ENCODE measurements around the gene ARHGAP21. TPM values are rescaled to one million over a fixed set of nuclear protein-coding genes. Genes with fewer than 3 reads are reported as not detected.
"Not testable (repeated sequence)": the region's sequence is repeated elsewhere in the genome, so short reads cannot be mapped to it uniquely, and the experiment has no call there.

The ARHGAP21 gene
- total RNA-seq, 1 donor from 2014 or later, result 100 TPM

- Mint-ChIP-seq H3K4me1 (ENCODE audit: unreplicated experiment) (no peaks in the 10 kb centered on the region), H3K27ac (ENCODE audit: unreplicated experiment) (no peak overlapping the region), H3K4me3 (ENCODE audit: unreplicated experiment) (no peak overlapping the region), H3K9me3 (ENCODE audit: unreplicated experiment) (no peaks in the 10 kb centered on the region), H3K36me3 (ENCODE audit: low read depth, unreplicated experiment) (no peaks in the 10 kb centered on the region), H3K27me3 (ENCODE audit: unreplicated experiment) (no peaks in the 10 kb centered on the region)
- TF ChIP-seq, protein P1, sequence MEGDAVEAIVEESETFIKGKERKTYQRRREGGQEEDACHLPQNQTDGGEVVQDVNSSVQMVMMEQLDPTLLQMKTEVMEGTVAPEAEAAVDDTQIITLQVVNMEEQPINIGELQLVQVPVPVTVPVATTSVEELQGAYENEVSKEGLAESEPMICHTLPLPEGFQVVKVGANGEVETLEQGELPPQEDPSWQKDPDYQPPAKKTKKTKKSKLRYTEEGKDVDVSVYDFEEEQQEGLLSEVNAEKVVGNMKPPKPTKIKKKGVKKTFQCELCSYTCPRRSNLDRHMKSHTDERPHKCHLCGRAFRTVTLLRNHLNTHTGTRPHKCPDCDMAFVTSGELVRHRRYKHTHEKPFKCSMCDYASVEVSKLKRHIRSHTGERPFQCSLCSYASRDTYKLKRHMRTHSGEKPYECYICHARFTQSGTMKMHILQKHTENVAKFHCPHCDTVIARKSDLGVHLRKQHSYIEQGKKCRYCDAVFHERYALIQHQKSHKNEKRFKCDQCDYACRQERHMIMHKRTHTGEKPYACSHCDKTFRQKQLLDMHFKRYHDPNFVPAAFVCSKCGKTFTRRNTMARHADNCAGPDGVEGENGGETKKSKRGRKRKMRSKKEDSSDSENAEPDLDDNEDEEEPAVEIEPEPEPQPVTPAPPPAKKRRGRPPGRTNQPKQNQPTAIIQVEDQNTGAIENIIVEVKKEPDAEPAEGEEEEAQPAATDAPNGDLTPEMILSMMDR (IDR thresholded peaks at IDR 0.05; ENCODE audit: unreplicated experiment), result no peak
- peak; percentile 41 for DNase-seq (ENCODE audit: low spot score)
Measured at GRCh38 chr10:24727786-24728185, 4.1 kb upstream of the ARHGAP21 start.

DNA sequence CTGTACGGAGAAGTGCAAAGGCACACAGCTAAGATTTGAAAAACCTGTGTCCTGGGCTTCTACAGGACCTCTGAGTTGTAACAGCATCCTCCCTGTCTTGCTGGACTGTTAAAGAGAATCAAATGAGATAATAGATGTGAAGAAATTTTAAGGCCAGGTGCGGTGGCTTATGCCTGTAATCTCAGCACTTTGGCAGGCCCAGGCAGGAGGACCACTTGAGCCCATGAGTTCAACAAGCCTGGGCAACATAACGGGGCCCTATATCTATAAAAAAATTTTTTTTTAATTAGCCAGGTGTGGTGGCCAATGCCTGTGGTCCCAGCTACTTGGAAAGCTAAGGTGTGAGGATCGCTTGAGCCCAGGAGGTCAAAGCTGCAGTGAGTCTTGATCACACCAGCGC is 2.9 kb upstream of the ARHGAP21 start:
- TF ChIP-seq, protein P1 (IDR thresholded peaks at IDR 0.05; ENCODE audit: unreplicated experiment), result no peak
- H3K4me3 Mint-ChIP-seq (ENCODE audit: unreplicated experiment), result no peak overlapping the region
- no peaks in the 10 kb centered on the region for H3K9me3 Mint-ChIP-seq (ENCODE audit: unreplicated experiment)
- no peak for DNase-seq (ENCODE audit: low spot score)
- no peak overlapping the region for H3K27ac Mint-ChIP-seq (ENCODE audit: unreplicated experiment)
- H3K36me3 Mint-ChIP-seq (ENCODE audit: low read depth, unreplicated experiment), result no peaks in the 10 kb centered on the region
- peaks cover 2% of the 10 kb centered on the region for H3K27me3 Mint-ChIP-seq (ENCODE audit: unreplicated experiment)
- H3K4me1 Mint-ChIP-seq (ENCODE audit: unreplicated experiment), result peaks cover 6% of the 10 kb centered on the region

GRCh38 chr10:24726029-24726428 is 2.3 kb upstream of the ARHGAP21 start:
- not testable (repeated sequence) for H3K4me1 Mint-ChIP-seq (ENCODE audit: unreplicated experiment); H3K27me3 Mint-ChIP-seq (ENCODE audit: unreplicated experiment); DNase-seq (ENCODE audit: low spot score); H3K9me3 Mint-ChIP-seq (ENCODE audit: unreplicated experiment); H3K27ac Mint-ChIP-seq (ENCODE audit: unreplicated experiment); H3K36me3 Mint-ChIP-seq (ENCODE audit: low read depth, unreplicated experiment); H3K4me3 Mint-ChIP-seq (ENCODE audit: unreplicated experiment)

DNA sequence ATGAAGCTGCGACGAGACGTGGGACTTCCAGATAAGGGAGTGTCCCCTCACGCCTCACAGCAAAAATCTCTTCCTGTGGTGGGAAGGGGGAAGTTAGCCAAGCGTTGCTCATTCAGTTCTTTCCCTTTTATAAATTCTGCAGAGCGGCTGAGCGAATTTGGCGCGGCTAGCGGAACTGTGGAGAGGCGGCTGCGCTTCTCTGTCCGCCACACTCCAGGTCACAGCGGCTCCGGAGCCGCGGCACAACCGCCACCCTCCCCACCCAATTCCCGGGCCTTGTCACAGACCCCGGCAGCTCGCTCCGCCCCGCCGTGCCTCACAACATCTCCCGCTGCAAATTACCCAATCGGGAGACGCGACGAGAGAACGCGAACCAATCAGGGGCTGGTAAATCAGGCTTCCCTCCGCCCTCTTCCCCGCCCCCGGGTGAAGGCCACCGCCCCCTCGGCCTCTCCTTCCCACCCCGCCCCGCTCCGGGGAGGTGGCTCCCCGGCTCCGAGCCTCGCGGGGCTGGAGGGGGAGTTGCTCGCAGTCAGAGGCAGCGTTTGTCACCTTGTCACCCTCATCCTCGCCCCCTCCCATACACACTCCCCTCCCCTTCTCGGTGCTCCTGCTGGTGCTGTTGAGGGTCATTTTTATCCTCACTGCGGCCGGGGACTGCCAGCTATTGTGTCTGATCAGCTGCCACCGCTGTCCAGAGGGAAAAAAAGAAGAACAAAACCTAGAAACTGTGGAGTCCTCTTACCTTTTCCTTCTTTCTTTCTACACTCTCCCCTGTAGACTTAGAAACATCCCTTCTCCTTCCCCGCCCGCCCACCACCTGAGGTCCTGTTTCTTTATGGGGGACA is 918 bp upstream of the ARHGAP21 start:
- Mint-ChIP-seq H3K36me3 (ENCODE audit: low read depth, unreplicated experiment) (peaks cover 5% of the 10 kb centered on the region), H3K9me3 (ENCODE audit: unreplicated experiment) (no peaks in the 10 kb centered on the region), H3K27me3 (ENCODE audit: unreplicated experiment) (peaks cover 3% of the 10 kb centered on the region), H3K4me1 (ENCODE audit: unreplicated experiment) (peaks cover 19% of the 10 kb centered on the region), H3K4me3 (ENCODE audit: unreplicated experiment) (peak overlapping the region; percentile 96), H3K27ac (ENCODE audit: unreplicated experiment) (peak overlapping the region; percentile 88)
- TF ChIP-seq, protein P1 (IDR thresholded peaks at IDR 0.05; ENCODE audit: unreplicated experiment), result no peak
- DNase-seq (ENCODE audit: low spot score), result peak; percentile 97

GRCh38 chr10:24723386-24723787 is 300 bp downstream of the ARHGAP21 start:
- Mint-ChIP-seq H3K9me3 (ENCODE audit: unreplicated experiment) (no peaks in the 10 kb centered on the region), H3K36me3 (ENCODE audit: low read depth, unreplicated experiment) (peaks cover 5% of the 10 kb centered on the region), H3K27me3 (ENCODE audit: unreplicated experiment) (peaks cover 3% of the 10 kb centered on the region), H3K27ac (ENCODE audit: unreplicated experiment) (no peak overlapping the region), H3K4me1 (ENCODE audit: unreplicated experiment) (peaks cover 21% of the 10 kb centered on the region), H3K4me3 (ENCODE audit: unreplicated experiment) (no peak overlapping the region)
- no peak for DNase-seq (ENCODE audit: low spot score)
- TF ChIP-seq, protein P1 (IDR thresholded peaks at IDR 0.05; ENCODE audit: unreplicated experiment), result no peak

Measured in endothelial cell (in vitro differentiated cells).